HepG2 (cell line): ENCODE data around the gene TUBA4B. TPM values are rescaled to one million over a fixed set of nuclear protein-coding genes. Genes with fewer than 3 reads are reported as not detected.

Experiments used
- HDAC1 ChIP-seq: sonication (generic); formaldehyde crosslinking; IDR thresholded peaks from 2 replicates; pipeline ENCODE4 v1.5.1; 2020; ENCODE audit warnings: mild to moderate bottlenecking, missing genetic modification reagents
- HHEX ChIP-seq: IDR thresholded peaks from 2 replicates; pipeline ENCODE4 v1.6.1; 2016; ENCODE audit warnings: control low read depth
- HNRNPL ChIP-seq: fragments of 200-400 bp; formaldehyde crosslinking; IDR thresholded peaks from 2 replicates; pipeline ENCODE4 v1.6.1; 2017; ENCODE audit warnings: mild to moderate bottlenecking, low read depth, low read length
- IRF2 ChIP-seq: IDR thresholded peaks from 2 replicates; pipeline ENCODE4 v1.6.1; 2018; ENCODE audit warnings: missing genetic modification reagents, missing compliant biosample characterization
- MTA3 ChIP-seq: sonication (generic); formaldehyde crosslinking; IDR thresholded peaks from 2 replicates; pipeline ENCODE4 v1.4.0; 2020; ENCODE audit warnings: missing genetic modification reagents
- NFKBIZ ChIP-seq: IDR thresholded peaks from 2 replicates; pipeline ENCODE4 v1.6.1; 2018; ENCODE audit warnings: missing genetic modification reagents, missing compliant biosample characterization
- REXO4 ChIP-seq: sonication (generic); formaldehyde crosslinking; IDR thresholded peaks from 2 replicates; pipeline ENCODE4 v1.8.0; 2022; ENCODE audit warnings: missing genetic modification reagents, mild to moderate bottlenecking, borderline replicate concordance
- SAFB2 ChIP-seq: sonication (generic); formaldehyde crosslinking; IDR thresholded peaks from 2 replicates; pipeline ENCODE4 v1.5.1; 2020; ENCODE audit warnings: missing genetic modification reagents, low read depth, mild to moderate bottlenecking, borderline replicate concordance
- SRF ChIP-seq: IDR thresholded peaks from 2 replicates; pipeline ENCODE4 v1.6.1; 2011; ENCODE audit warnings: mild to moderate bottlenecking, low read depth, low read length, moderate library complexity
- TBL1XR1 ChIP-seq: fragments of 150-350 bp; IDR thresholded peaks from 2 replicates; pipeline ENCODE4 v1.6.1; 2014; ENCODE audit warnings: borderline replicate concordance, low read length; ENCODE audit not compliant: partially characterized antibody
- ZBTB7A ChIP-seq: sonication (generic); formaldehyde crosslinking; IDR thresholded peaks from 2 replicates; pipeline ENCODE4 v1.8.0; 2022; ENCODE audit warnings: mild to moderate bottlenecking, missing genetic modification reagents
- ZFP90 ChIP-seq: sonication (generic); formaldehyde crosslinking; IDR thresholded peaks from 2 replicates; pipeline ENCODE4 v1.8.0; 2022; ENCODE audit warnings: missing genetic modification reagents, mild to moderate bottlenecking, inconsistent platforms, borderline replicate concordance
- ZIK1 ChIP-seq: sonication (generic); formaldehyde crosslinking; IDR thresholded peaks from 2 replicates; pipeline ENCODE4 v1.5.0; 2020; ENCODE audit warnings: mild to moderate bottlenecking, low read depth, missing genetic modification reagents, borderline replicate concordance
- ZNF235 ChIP-seq: sonication (generic); formaldehyde crosslinking; IDR thresholded peaks from 2 replicates; pipeline ENCODE4 v1.8.1; 2023; ENCODE audit warnings: mild to moderate bottlenecking, missing genetic modification reagents, borderline replicate concordance
- ZNF256 ChIP-seq: sonication (generic); formaldehyde crosslinking; conservative IDR thresholded peaks from 2 replicates; pipeline ENCODE4 v1.4.0; 2020; ENCODE audit warnings: missing genetic modification reagents
- ZNF331 ChIP-seq: sonication (generic); formaldehyde crosslinking; IDR thresholded peaks from 2 replicates; pipeline ENCODE4 v1.4.0; 2020; ENCODE audit warnings: missing genetic modification reagents
- ZNF549 ChIP-seq: sonication (generic); formaldehyde crosslinking; IDR thresholded peaks from 2 replicates; pipeline ENCODE4 v1.5.0; 2020; ENCODE audit warnings: missing genetic modification reagents
- ZNF550 ChIP-seq: sonication (generic); formaldehyde crosslinking; IDR thresholded peaks from 2 replicates; pipeline ENCODE4 v1.4.0; 2020; ENCODE audit warnings: mild to moderate bottlenecking, missing genetic modification reagents, borderline replicate concordance
- ZNF570 ChIP-seq: sonication (generic); formaldehyde crosslinking; IDR thresholded peaks from 2 replicates; pipeline ENCODE4 v1.4.0; 2020; ENCODE audit warnings: mild to moderate bottlenecking, missing genetic modification reagents, borderline replicate concordance
- ZNF792 ChIP-seq: IDR thresholded peaks from 2 replicates; pipeline ENCODE4 v1.6.1; 2016
- ZSCAN29 ChIP-seq: sonication (generic); formaldehyde crosslinking; conservative IDR thresholded peaks from 2 replicates; pipeline ENCODE4 v1.4.0; 2020; ENCODE audit warnings: mild to moderate bottlenecking, missing genetic modification reagents
- ZZZ3 ChIP-seq: sonication (generic); formaldehyde crosslinking; IDR thresholded peaks from 2 replicates; pipeline ENCODE4 v1.4.0; 2020; ENCODE audit warnings: missing genetic modification reagents, mild to moderate bottlenecking, borderline replicate concordance
- polyA plus RNA-seq, 8 experiments: library from polyadenylated mRNA; depleted of rRNA in 3 of 8; stranded (reverse) in 7 of 8; unstranded in 1 of 8; fragments of >200 nt; fragmentation: Illumina TruSeq in 4 of 8; extraction: Trizol in 4 of 8; gene quantifications; 2 replicates each; pipeline versions ENCODE4 v1.2.1 to v1.2.3, GENCODE V29; 2011 to 2016; ENCODE audit warnings: low read depth in 4 of 8, missing spikeins in 1 of 8, mixed read lengths in 1 of 8; ENCODE audit not compliant: insufficient read depth in 1 of 8
- total RNA-seq, 5 experiments: library from RNA; depleted of rRNA; stranded (reverse); fragments of >200 nt; fragmentation: Illumina TruSeq; extraction: Trizol; gene quantifications; 2 replicates each; pipeline ENCODE4 v1.2.3, GENCODE V29; 2016; ENCODE audit warnings: low read depth in 1 of 5
- TF ChIP-seq, protein P1 (sequence below): sonication (generic); formaldehyde crosslinking; IDR thresholded peaks from 2 replicates; pipeline ENCODE4 v1.5.0; 2020; ENCODE audit warnings: mild to moderate bottlenecking, low read depth, missing genetic modification reagents, borderline replicate concordance
- TF ChIP-seq, protein P2 (sequence below): sonication (generic); formaldehyde crosslinking; IDR thresholded peaks from 2 replicates; pipeline ENCODE4 v1.5.0; 2020; ENCODE audit warnings: missing genetic modification reagents
- TF ChIP-seq, protein P3 (sequence below): sonication (generic); formaldehyde crosslinking; IDR thresholded peaks from 2 replicates; pipeline ENCODE4 v1.4.0; 2020; ENCODE audit warnings: missing genetic modification reagents, borderline replicate concordance

The TUBA4B gene
- total and polyA plus RNA-seq, 2 of the 13 experiments (the other 11 are each of a cell fraction or from before 2014, with no cell fraction given), result 0.18 to 0.22 TPM

DNA sequence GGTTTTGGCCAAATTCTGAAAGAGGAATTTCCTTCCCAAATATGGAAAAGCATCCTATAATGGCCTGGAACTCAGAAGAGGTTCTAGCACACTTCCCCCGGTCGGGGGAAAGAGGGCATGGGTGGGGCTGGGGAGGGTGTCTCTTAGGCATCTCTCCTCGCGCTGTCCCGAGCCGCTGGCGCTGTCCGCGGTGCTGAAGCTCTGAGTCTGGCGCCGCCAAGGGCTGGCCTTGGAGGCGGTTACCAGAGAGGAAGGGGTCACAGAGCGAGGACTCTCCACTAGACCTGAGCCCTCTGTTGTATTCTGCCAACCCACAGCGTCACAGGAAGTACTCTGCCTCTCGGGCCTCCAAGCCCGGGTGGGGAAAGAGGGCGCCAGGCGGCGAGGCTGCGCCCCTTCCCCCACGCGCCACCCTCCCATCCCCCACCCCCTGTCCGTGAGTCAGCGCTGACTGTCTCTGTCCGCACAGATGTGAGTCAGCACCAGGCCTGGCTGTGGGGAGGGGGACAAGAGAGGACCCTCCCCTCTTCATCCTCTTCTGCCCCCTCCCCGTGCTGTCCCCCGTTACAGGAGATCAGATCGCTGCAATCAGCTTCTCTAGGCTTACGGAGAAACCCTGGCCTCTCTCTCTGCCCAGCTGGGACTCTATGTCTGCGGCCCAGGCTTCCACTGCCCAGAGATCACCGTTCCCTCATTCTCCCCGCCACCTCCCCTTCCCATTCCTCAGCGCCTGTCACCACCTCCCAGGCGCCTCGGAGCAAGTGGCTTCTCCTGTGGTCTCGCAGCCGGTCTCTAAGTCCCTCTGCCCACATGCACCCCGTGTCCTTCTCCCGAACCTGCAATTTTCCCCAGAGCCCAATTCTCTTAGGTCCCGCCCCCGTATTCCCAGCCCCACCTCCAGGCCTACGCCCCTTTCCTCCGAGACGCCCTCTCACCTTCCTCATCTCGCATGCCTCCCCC is 55.4 kb downstream of the TUBA4B start (continued):
- TF ChIP-seq ZSCAN29 (CRISPR knock-in tag) (no peak), SAFB2 (CRISPR knock-in tag) (0 out of 2 replicates have a peak, but pooled peaks have one; percentile 65), REXO4 (no peak), ZFP90 (CRISPR knock-in tag) (peak; percentile 96), SRF (no peak), HDAC1 (CRISPR knock-in tag) (0 out of 2 replicates have a peak, but pooled peaks have one; percentile 17), ZNF549 (0 out of 2 replicates have a peak, but pooled peaks have one; percentile 48), ZNF792 (CRISPR knock-in tag) (peak; percentile 98), ZBTB7A (CRISPR knock-in tag) (peak; percentile 61; the same call in 1 of the 2 replicates), ZNF235 (CRISPR knock-in tag) (peak; percentile 97), IRF2 (CRISPR knock-in tag) (peak; percentile 92), TBL1XR1 (no peak), ZNF550 (CRISPR knock-in tag) (no peak), ZIK1 (CRISPR knock-in tag) (peak; percentile 90; the same call in 1 of the 2 replicates), ZNF256 (CRISPR knock-in tag) (peak; percentile 99), MTA3 (no peak), ZZZ3 (CRISPR knock-in tag) (0 out of 2 replicates have a peak, but pooled peaks have one; percentile 41), HHEX (no peak), HNRNPL (no peak), NFKBIZ (CRISPR knock-in tag) (peak; percentile 96), ZNF570 (CRISPR knock-in tag) (no peak), ZNF331 (CRISPR knock-in tag) (peak; percentile 98)
- TF ChIP-seq, protein P1, sequence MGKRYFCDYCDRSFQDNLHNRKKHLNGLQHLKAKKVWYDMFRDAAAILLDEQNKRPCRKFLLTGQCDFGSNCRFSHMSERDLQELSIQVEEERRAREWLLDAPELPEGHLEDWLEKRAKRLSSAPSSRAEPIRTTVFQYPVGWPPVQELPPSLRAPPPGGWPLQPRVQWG, result 0 out of 2 replicates have a peak, but pooled peaks have one; percentile 61
- TF ChIP-seq, protein P2, sequence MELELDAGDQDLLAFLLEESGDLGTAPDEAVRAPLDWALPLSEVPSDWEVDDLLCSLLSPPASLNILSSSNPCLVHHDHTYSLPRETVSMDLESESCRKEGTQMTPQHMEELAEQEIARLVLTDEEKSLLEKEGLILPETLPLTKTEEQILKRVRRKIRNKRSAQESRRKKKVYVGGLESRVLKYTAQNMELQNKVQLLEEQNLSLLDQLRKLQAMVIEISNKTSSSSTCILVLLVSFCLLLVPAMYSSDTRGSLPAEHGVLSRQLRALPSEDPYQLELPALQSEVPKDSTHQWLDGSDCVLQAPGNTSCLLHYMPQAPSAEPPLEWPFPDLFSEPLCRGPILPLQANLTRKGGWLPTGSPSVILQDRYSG, result peak; percentile 99
- TF ChIP-seq, protein P3, sequence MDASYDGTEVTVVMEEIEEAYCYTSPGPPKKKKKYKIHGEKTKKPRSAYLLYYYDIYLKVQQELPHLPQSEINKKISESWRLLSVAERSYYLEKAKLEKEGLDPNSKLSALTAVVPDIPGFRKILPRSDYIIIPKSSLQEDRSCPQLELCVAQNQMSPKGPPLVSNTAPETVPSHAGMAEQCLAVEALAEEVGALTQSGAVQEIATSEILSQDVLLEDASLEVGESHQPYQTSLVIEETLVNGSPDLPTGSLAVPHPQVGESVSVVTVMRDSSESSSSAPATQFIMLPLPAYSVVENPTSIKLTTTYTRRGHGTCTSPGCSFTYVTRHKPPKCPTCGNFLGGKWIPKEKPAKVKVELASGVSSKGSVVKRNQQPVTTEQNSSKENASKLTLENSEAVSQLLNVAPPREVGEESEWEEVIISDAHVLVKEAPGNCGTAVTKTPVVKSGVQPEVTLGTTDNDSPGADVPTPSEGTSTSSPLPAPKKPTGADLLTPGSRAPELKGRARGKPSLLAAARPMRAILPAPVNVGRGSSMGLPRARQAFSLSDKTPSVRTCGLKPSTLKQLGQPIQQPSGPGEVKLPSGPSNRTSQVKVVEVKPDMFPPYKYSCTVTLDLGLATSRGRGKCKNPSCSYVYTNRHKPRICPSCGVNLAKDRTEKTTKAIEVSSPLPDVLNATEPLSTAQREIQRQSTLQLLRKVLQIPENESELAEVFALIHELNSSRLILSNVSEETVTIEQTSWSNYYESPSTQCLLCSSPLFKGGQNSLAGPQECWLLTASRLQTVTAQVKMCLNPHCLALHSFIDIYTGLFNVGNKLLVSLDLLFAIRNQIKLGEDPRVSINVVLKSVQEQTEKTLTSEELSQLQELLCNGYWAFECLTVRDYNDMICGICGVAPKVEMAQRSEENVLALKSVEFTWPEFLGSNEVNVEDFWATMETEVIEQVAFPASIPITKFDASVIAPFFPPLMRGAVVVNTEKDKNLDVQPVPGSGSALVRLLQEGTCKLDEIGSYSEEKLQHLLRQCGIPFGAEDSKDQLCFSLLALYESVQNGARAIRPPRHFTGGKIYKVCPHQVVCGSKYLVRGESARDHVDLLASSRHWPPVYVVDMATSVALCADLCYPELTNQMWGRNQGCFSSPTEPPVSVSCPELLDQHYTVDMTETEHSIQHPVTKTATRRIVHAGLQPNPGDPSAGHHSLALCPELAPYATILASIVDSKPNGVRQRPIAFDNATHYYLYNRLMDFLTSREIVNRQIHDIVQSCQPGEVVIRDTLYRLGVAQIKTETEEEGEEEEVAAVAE (CRISPR knock-in tag), result peak; percentile 96
